ENCODE data around the gene ARSB.

ARSB gene

GRCh38 chr5:78806544-78806943 lies 178.6 kb downstream of the ARSB start:
- Mint-ChIP-seq H3K9me3 (no peaks in the 10 kb centered on the region), H3K27ac (peak overlapping the region in 2 of 3 experiments; percentile 55 to 81), H3K27me3 (ENCODE audit: low read depth) (no peaks in the 10 kb centered on the region), H3K4me3 (no peak overlapping the region), H3K36me3 (ENCODE audit: low read depth) (peaks cover 5% of the 10 kb centered on the region), H3K4me1 (peaks cover 59% of the 10 kb centered on the region)
- TF ChIP-seq CTCF (IDR thresholded peaks at IDR 0.05; ENCODE audit: unreplicated experiment in 3 of 3), result no peak

GRCh38 chr5:78805474-78806124 lies 179.5 kb downstream of the ARSB start:
- H3K9me3 Mint-ChIP-seq, result peaks cover 1% of the 10 kb centered on the region
- peak overlapping the region; percentile 81 to 96 (median 86) for H3K27ac Mint-ChIP-seq
- TF ChIP-seq CTCF (IDR thresholded peaks at IDR 0.05; ENCODE audit: unreplicated experiment in 3 of 3), result no peak
- H3K27me3 Mint-ChIP-seq (ENCODE audit: low read depth), result no peaks in the 10 kb centered on the region
- peaks cover 13% of the 10 kb centered on the region for H3K36me3 Mint-ChIP-seq (ENCODE audit: low read depth)
- H3K4me1 Mint-ChIP-seq, result peaks cover 51% of the 10 kb centered on the region
- H3K4me3 Mint-ChIP-seq, result peak overlapping the region in 1 of 3 experiments; percentile 25

GRCh38 chr5:78804995-78805394 lies 180.1 kb downstream of the ARSB start:
- no peak for TF ChIP-seq CTCF (IDR thresholded peaks at IDR 0.05; ENCODE audit: unreplicated experiment in 3 of 3)
- Mint-ChIP-seq H3K27me3 (ENCODE audit: low read depth) (no peaks in the 10 kb centered on the region), H3K4me3 (no peak overlapping the region), H3K4me1 (peaks cover 46% of the 10 kb centered on the region), H3K36me3 (ENCODE audit: low read depth) (peaks cover 15% of the 10 kb centered on the region), H3K9me3 (peaks cover 2% of the 10 kb centered on the region), H3K27ac (peak overlapping the region; percentile 81 to 96 (median 86))

GRCh38 chr5:78803941-78804340 lies 181.2 kb downstream of the ARSB start:
- Mint-ChIP-seq H3K36me3 (ENCODE audit: low read depth) (peaks cover 17% of the 10 kb centered on the region), H3K27me3 (ENCODE audit: low read depth) (no peaks in the 10 kb centered on the region), H3K4me3 (no peak overlapping the region)

GRCh38 chr5:78803353-78803752 lies 181.8 kb downstream of the ARSB start:
- Mint-ChIP-seq H3K9me3 (peaks cover 2% of the 10 kb centered on the region), H3K27ac (peak overlapping the region in 2 of 3 experiments; percentile 19 to 68), H3K4me3 (no peak overlapping the region), H3K27me3 (ENCODE audit: low read depth) (no peaks in the 10 kb centered on the region), H3K4me1 (peaks cover 37% of the 10 kb centered on the region), H3K36me3 (ENCODE audit: low read depth) (peaks cover 17% of the 10 kb centered on the region)
- no peak for TF ChIP-seq CTCF (IDR thresholded peaks at IDR 0.05; ENCODE audit: unreplicated experiment in 3 of 3)

More at GRCh38 chr5:78803941-78804340, 181.2 kb downstream of the ARSB start:
- Mint-ChIP-seq H3K4me1 (peaks cover 40% of the 10 kb centered on the region), H3K27ac (peak overlapping the region; percentile 43 to 81 (median 49)), H3K9me3 (peaks cover 2% of the 10 kb centered on the region)
- no peak for TF ChIP-seq CTCF (IDR thresholded peaks at IDR 0.05; ENCODE audit: unreplicated experiment in 3 of 3)

GRCh38 chr5:78801413-78801812 lies 183.7 kb downstream of the ARSB start:
- Mint-ChIP-seq H3K4me3 (no peak overlapping the region), H3K4me1 (peaks cover 42% of the 10 kb centered on the region), H3K9me3 (peaks cover 2% of the 10 kb centered on the region), H3K27ac (peak overlapping the region in 1 of 3 experiments; percentile 6), H3K36me3 (ENCODE audit: low read depth) (peaks cover 21% of the 10 kb centered on the region), H3K27me3 (ENCODE audit: low read depth) (no peaks in the 10 kb centered on the region)
- no peak for TF ChIP-seq CTCF (IDR thresholded peaks at IDR 0.05; ENCODE audit: unreplicated experiment in 3 of 3)
